Activated CD4-positive, alpha-beta T cell treated with anti-CD3 and anti-CD28 coated beads, Interleukin-2, amount 10 ng/mL, durations not matched to agents 7 days and 5 days (primary cell): ENCODE results near the gene SPHK1. TPM values are rescaled to one million over a fixed set of nuclear protein-coding genes. Genes with fewer than 3 reads are reported as not detected.

ENCODE experiments used
- CTCF ChIA-PET: fragments of 350-600 bp; sonication (Branson Sonifier 250); formaldehyde crosslinking; loops from one replicate; lab custom pipeline; 2021; ENCODE audit warnings: antibody characterized with exemption; lab: Charles Lee
- POLR2A ChIA-PET: fragments of 350-600 bp; sonication (Branson Sonifier 250); formaldehyde crosslinking; loops from one replicate; lab custom pipeline; 2021; ENCODE audit warnings: antibody characterized with exemption; lab: Charles Lee
- DNase-seq: peaks from one replicate; pipeline ENCODE4 v3.0.0-alpha.2; 2020
- H3K27ac Mint-ChIP-seq: one replicate; pipeline ENCODE4 v1.8.0; 2021; ENCODE audit warnings: mild to moderate bottlenecking, moderate library complexity, mixed read lengths
- H3K27me3 Mint-ChIP-seq: one replicate; pipeline ENCODE4 v1.8.0; 2021; ENCODE audit warnings: mixed read lengths
- H3K36me3 Mint-ChIP-seq: one replicate; pipeline ENCODE4 v1.8.0; 2021; ENCODE audit warnings: low read depth, mixed read lengths
- H3K4me1 Mint-ChIP-seq: one replicate; pipeline ENCODE4 v1.8.0; 2021; ENCODE audit warnings: mixed read lengths
- H3K4me3 Mint-ChIP-seq: one replicate; pipeline ENCODE4 v1.8.0; 2021; ENCODE audit warnings: mild to moderate bottlenecking, moderate library complexity, mixed read lengths
- H3K9me3 Mint-ChIP-seq: one replicate; pipeline ENCODE4 v1.8.0; 2021; ENCODE audit warnings: mixed read lengths
- total RNA-seq, 2 experiments: library from RNA; stranded (reverse); gene quantifications; one replicate each; pipeline ENCODE4 v1.2.3, GENCODE V29; 2021

SPHK1 gene
- total RNA-seq, 2 experiments from 2014 or later, result 1.4 to 1.6 TPM

GRCh38 chr17:76434870-76435269 lies 50.5 kb downstream of the SPHK1 start:
- POLR2A ChIA-PET, result no interaction called here
- Mint-ChIP-seq H3K36me3 (no peaks in the 10 kb centered on the region), H3K4me1 (peaks cover 3% of the 10 kb centered on the region), H3K9me3 (no peaks in the 10 kb centered on the region), H3K27ac (peak overlapping the region; percentile 9), H3K4me3 (no peak overlapping the region), H3K27me3 (no peaks in the 10 kb centered on the region)
- CTCF ChIA-PET, result interaction anchor here (0.6 to 1.5 kb wide), 6 partner anchors 10 to 329 kb away, joined by 3 to 7 read pairs (median 4); no protein-coding TSS in a partner anchor
- DNase-seq, result no peak

DNA sequence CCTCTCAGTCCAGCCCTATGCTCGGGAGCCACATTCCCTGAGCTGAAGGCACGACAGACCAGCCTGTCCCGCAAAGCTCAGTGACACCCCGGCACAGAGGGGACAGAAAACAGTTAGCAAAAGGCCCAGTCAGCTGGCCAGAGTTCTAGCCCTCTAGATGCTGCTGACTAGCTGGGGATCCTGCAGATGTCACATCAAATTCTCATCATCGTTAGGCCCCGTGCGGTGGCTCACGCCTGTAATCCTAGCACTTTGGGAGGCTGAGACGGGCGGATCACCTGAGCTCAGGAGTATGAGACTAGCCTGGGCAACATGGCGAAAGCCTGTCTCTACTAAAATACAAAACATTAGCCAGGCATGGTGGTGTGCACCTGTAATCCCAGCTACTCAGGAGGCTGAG lies 51.3 kb downstream of the SPHK1 start:
- CTCF ChIA-PET, result interaction anchor here (1.1 to 1.8 kb wide), 4 partner anchors 9 to 38 kb away, joined by 4 to 7 read pairs (median 4); no protein-coding TSS in a partner anchor
- DNase-seq, result no peak
- no peak overlapping the region for H3K4me3 Mint-ChIP-seq

More for the DNA sequence above, 51.3 kb downstream of the SPHK1 start:
- POLR2A ChIA-PET, result interaction anchor here (0.6 kb wide), 2 partner anchors 16 to 348 kb away, joined by 3 to 4 read pairs; no protein-coding TSS in a partner anchor
- no peaks in the 10 kb centered on the region for H3K9me3 Mint-ChIP-seq
- H3K27me3 Mint-ChIP-seq, result no peaks in the 10 kb centered on the region
- H3K4me1 Mint-ChIP-seq, result peaks cover 4% of the 10 kb centered on the region
- H3K27ac Mint-ChIP-seq, result no peak overlapping the region
- H3K36me3 Mint-ChIP-seq, result no peaks in the 10 kb centered on the region

Other genes with a start within 250 kb of the SPHK1 start
- gene FOXJ1, start 243.4 kb upstream of the SPHK1 start, total RNA-seq, result under 1 TPM; 0.20 to 0.48 TPM
- 100 to 1,000 TPM; 121 to 129 TPM for gene RNF157, start 144.1 kb upstream of the SPHK1 start, total RNA-seq
- gene UBALD2, start 119.3 kb upstream of the SPHK1 start, total RNA-seq, result 100 to 1,000 TPM; 319 to 399 TPM
- gene QRICH2, start 76.3 kb upstream of the SPHK1 start, total RNA-seq, result 1 to 10 TPM; 3.6 to 3.7 TPM
- 10 to 100 TPM; 58.7 to 63.0 TPM for gene PRPSAP1, start 30.7 kb upstream of the SPHK1 start, total RNA-seq
- 10 to 100 TPM; 30.5 to 31.3 TPM for gene UBE2O, start 68.5 kb downstream of the SPHK1 start, total RNA-seq
- not detected for gene AANAT, start 83.0 kb downstream of the SPHK1 start, total RNA-seq
- 10 to 100 TPM; 37.1 to 41.6 TPM for gene RHBDF2, start 116.8 kb downstream of the SPHK1 start, total RNA-seq
- not detected for gene CYGB, start 153.1 kb downstream of the SPHK1 start, total RNA-seq
- gene PRCD, start 155.4 kb downstream of the SPHK1 start, total RNA-seq, result not detected
- not detected for gene ST6GALNAC2, start 201.3 kb downstream of the SPHK1 start, total RNA-seq